GM12892 (cell line): ENCODE results near the gene GABPB2.

Experiments used
- POLR2A ChIP-seq: IDR thresholded peaks from 2 replicates; pipeline ENCODE4 v1.6.1; 2011; ENCODE audit warnings: low read depth, low read length, control low read depth
- POLR2AphosphoS5 ChIP-seq: IDR thresholded peaks from 2 replicates; pipeline ENCODE4 v1.6.1; 2011; ENCODE audit warnings: low read depth, low read length, control low read depth

GRCh38 chr1:151147132-151147503 lies 76.6 kb downstream of the GABPB2 start:
- no peak for TF ChIP-seq POLR2AphosphoS5
- no peak for TF ChIP-seq POLR2A
